Ramos (cell line): ENCODE results near the gene MEF2C.

Experiments
- in situ Hi-C: fragments of 300-500 bp; cut with MboI; formaldehyde crosslinking; loops from one replicate; pipeline ENCODE4 v1.14.3; 2022; ENCODE audit warnings: low sequenced_read_pairs; ENCODE audit not compliant: unreplicated experiment

Gene MEF2C

DNA sequence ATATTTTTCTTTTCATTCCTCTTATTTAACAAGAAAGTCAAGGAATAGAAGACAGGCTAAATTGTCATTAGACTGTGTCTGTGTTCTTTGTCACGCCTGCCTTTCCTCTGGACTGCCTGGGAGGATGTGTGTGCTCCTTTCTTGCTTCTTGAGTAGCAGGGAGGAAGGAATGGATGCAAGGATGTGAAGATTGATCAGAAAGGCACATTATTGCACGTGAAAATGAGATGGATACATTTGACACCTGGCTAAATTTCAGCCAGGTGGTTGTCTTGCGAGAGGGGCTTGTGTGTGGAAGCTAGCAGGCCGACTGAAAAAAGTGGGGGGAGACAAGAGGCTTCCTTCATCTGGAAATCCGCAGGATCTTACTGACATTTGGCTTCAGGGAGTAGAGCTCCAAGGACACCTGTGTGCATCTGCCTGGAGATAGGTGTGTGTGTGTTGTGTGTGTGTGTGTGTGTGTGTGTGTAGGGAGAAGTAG, 200.1 kb downstream of the MEF2C start:
- in situ Hi-C loops = loop anchor here (10.0 kb wide), 1 partner anchor 908 kb away; no protein-coding TSS in a partner anchor

DNA sequence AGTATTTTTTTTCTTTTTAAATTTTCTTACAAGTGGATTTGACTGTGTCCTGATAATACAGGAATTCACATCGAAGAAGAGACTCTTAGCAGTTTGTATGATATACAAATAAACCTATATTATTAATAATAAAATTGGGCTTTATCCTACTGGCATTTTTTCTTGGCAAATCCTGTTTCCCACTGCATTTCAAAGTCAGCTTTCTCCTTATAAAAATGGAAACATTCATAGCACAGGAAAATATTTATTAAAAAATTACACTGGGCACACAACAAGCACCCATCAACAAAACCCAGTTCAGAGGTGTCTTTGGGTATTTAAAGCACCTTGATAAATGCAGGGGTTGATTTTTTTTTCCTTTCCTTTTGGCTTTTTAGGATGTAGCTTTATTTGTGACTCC, 200.9 kb downstream of the MEF2C start:
- in situ Hi-C loops = loop anchor here (10.0 kb wide), 1 partner anchor 907 kb away; no protein-coding TSS in a partner anchor

GRCh38 chr5:88681211-88681803, 201.7 kb downstream of the MEF2C start:
- in situ Hi-C loops = loop anchor here (10.0 kb wide), 1 partner anchor 907 kb away; no protein-coding TSS in a partner anchor

DNA sequence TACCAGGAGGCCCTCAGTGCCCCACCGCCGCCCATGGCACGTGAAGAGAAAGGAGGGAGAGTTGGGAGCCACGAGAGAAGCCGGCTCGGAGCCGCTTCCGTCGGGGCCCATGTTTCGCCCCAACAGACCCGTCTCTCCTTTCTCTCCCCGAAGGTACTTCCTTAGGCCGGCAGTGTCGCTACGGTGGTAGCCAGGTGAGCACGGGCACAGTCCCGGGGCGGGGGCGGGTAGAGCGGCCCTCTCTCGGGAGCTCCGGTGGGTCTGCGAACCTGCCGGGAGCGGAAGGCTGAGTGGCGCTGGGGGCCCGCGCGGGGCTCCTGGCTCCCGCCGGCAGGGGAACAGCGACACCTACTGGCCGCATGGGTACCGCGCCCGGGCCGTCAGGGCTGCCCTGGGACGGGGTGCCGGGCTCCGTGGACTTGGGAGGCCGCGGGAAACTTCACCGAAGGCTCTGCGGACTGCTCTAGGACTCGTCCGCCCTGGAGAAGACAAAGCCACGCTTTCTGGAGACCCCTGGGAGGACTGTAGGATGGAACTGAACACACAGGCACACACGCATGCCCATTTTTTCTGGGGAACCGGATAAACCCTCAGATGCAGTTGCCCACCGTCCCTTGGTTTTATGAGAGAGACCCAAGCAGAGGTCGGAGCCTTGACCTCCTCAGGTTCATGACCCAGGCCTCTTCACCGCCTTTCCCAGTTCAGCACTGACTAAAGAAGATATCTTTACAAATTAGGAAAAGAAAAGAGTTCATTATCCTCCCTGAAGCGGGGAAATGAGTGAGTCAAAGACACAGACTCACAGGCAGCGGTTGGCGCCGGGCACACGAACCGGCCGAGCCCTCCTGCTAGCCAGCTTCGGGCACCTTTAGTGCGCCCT, 202.5 kb downstream of the MEF2C start:
- in situ Hi-C loops = loop anchor here (10.0 kb wide), 1 partner anchor 906 kb away; no protein-coding TSS in a partner anchor

DNA sequence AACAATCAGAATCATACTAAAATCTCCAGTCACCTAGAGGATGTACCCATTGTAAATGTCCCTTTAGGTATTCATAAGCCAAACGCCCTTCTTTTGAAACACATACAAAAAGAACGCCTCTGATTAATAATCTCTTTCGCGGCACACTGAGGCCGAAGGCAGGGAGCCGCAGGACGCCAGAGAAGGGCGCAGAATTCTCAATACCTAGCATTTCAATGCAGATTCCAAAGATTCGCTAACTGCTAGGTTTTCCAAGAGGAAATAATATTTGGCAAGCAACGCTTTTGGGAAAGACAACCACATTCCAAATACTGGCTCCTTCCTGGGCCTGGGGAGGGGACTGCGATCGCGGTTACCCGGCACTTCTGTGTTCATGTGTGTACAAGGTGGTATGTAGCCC, 203.3 kb downstream of the MEF2C start:
- in situ Hi-C loops = loop anchor here (10.0 kb wide), 1 partner anchor 905 kb away; no protein-coding TSS in a partner anchor

DNA sequence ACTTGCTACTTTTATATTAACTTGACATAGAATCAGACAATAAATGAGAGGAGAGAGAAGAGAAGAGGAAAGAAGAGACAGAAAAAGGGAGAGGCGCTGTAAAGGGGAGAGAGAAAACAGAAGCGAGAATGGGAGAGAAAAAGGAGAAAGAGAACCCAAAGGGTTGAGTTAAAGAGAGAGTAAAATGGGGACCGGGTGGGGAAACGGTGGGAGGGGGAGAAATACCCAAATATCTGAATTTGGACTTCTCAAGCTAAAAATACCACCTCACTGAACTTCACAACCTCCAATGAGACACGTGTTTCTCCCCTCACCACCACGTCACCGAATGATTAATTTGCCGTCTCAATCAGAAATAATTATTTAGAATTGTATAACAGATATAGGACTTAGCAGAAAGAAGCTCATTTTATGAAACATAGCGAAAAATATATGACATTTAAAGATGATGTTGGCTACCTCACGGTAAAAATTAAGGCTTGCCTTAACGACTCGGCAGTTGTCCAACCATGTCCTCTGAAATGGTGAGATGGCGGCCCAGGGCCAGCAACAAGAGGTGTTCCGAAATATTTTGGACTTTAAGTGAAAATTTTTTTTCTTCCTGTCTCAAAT, 204.1 kb downstream of the MEF2C start:
- in situ Hi-C loops = no loop called here

- in situ Hi-C loops = no loop called here
Measured at GRCh38 chr5:88677943-88678769, 204.8 kb downstream of the MEF2C start.

- in situ Hi-C loops = no loop called here
Measured at GRCh38 chr5:88677376-88677895, 205.5 kb downstream of the MEF2C start.

DNA sequence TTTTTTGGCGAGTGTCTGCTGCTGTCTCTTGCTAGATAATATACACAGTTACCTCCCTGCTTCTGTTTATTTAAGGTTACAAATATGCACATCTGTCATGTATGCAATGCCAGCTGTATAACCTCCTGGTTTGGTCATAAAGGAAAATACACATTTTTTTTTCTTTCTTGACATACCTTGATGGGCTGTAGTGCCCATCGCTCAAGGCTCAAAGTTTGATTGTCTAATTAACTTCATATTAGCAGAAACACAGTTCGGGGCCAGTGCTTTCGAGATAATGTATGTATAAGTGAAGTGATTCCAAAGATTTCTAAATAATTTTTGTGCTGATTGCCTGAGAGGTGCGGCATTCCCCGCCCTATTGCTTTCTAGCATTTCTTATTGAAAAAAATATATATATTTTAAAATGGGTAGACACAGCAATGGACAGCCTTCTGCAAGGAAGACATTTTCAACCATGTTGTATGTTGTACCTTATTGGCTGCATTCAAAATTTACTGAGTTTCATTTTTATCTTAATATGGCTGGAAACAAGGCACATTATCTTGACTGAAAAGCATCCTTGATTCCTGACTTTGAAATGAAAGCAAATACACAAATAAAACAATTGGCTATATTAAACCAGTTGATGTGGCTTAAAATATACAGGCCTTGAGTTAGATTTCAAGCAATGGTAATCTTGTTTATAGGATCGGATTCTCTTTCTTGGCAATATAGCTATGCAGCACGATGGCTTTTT, 206.2 kb downstream of the MEF2C start:
- in situ Hi-C loops = no loop called here

GRCh38 chr5:88675708-88676636, 207.0 kb downstream of the MEF2C start:
- in situ Hi-C loops = no loop called here

DNA sequence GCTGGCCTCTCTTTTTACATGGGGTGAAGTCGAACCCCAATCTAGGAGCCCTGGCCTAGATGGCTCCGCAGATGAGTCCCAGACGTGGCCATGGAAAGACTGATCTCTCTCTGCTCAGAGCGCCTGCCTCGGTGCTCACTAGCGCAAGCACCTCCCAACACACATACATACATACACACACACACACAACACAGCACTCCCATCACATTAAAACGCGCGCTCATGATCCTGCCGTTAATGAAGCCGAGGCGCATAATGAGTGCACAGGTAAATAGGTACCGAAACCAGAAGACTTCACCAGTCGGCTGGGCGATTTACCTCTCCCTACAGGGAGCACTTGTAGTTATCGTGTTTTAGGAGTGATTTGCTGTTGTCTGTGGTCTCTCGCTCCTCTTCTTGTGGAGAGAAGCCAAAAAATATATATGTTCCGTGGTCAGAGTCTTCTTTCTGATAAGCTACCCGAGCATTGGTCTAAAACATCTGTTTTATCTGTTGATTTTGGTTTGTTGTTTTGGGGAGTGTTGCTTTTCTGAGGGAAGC, 207.7 kb downstream of the MEF2C start:
- in situ Hi-C loops = no loop called here

DNA sequence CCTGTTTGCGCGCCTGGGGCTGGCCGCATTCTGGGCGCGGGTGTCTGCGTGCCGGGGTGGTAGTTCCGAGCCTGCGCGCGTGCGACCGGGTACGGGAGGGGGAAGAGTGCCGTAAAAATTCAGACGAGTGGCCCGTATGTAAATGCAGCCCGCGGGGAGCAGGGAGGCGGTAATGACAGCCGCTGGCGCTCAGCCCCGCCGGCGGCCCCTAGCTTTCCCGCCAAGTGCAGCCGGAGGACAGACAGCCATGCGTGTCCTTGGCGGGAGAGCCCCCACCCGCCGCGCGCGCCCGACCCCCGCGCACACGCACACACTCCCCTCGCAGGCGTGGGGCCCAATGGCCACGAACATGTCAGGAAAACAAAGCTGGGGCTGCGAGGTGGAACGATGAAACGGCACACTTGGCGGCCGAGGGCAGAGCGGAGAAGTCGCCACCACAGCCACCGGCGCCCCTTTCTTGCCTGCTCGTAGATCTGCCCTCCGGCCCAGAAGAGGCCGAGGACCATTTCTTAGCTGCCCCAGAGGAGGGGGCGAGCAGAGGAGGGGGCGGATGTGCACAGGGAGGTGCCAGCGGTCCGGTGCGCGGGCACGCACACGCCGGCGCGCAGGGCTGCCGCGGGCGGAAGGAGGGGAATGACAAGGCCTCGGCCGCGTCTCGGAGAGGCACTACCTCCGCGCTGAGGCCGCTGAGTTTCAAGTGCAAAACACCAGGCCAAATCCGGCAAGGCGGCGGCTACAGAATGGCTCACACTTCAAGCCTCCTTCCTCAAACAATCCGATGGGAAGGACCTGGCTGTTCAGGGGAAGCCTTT, 208.4 kb downstream of the MEF2C start:
- in situ Hi-C loops = no loop called here

DNA sequence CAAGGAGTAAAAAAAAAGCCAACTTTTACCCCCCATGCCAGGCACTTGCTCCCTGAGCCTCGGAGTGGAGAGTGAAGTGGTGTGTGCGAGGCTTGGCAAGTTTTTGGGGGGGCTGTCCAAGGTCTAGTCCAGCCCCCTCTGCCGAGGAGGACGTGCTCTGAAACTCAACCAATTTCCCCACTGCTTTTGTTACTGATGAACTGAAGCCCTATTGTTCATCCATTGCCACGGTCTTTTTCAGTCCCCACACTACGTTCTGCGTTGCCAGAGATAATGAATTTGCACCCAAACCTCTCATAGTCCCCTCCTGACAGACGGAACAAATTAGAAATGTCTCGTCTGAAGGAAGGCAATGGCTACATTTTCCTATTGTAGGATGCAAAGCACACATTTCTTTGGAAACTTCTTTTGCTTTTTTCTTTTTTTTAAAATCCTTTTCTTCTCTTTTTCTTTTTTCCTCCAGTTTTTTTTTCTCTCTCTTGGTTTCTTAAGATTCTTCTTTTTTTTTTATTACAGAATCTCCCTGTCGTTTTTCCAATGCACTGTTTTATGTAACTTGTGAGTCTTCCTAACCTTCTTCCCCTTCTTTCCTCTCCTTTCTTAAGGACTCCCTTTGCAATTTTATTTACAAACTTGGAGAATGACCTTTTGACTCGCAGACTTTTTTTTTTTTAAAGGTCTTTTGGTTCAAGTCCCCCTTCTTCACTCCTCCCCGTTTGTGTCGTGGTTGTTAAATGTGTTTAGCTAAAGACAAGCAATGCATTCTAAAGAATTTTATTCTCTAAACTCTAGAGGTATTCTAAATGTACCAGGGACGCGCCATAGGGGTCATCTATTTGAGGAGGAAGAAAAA, 209.5 kb downstream of the MEF2C start:
- in situ Hi-C loops = no loop called here

DNA sequence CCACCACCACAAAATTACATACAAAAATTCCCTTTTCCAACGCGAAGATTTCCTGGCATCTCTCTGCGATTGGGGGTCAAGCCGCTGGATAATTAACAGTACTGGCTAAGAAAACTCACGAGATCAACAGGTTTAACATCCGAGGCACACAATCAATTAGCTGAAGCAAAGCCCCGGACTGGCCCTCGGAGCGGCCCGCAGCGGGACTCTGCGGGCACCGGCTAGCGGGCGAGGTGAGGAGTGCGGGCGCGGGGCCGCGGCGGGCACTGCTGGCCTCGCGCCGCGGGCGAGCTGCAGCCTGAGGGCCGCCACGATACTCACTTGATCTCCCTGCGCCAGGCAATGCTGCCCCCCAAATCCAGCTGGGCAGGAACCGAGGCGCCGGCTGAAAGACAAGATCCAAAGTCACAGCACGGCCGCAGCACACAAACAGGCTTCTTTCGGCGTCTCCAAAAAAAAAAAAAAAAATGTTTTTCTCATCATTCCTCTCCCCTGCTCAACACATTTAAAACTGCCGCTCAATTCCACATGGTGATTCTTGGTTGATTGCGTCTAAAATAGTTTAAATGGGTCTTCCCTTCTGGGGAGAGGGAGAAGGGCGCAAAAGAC, 210.2 kb downstream of the MEF2C start:
- in situ Hi-C loops = no loop called here
